Left lung (tissue), 10 donors: ENCODE data around the gene REEP1. TPM values are rescaled to one million over a fixed set of nuclear protein-coding genes. Genes with fewer than 3 reads are reported as not detected.

Experiments
- ATAC-seq: fragments of 200-7000 bp; cut with Tn5 transposase; one replicate; pipeline ENCODE4 v1.9.1; 2020; ENCODE audit warnings: moderate library complexity
- DNase-seq, 4 donors: peaks; one replicate each; pipeline ENCODE4 v3.0.0-alpha.2; 2013 to 2020
- H3K27ac ChIP-seq, 2 donors: fragments of 200-600 bp; sonication (generic) in 1 of 2; one replicate each; pipeline versions ENCODE4 v1.5.0 to v1.8.0; 2020 to 2021
- H3K27me3 ChIP-seq, 2 donors: fragments of 200-600 bp; sonication (generic) in 1 of 2; one replicate each; pipeline versions ENCODE4 v1.5.0 to v1.8.0; 2020 to 2021
- H3K36me3 ChIP-seq, 2 donors: fragments of 200-600 bp; sonication (generic) in 1 of 2; one replicate each; pipeline versions ENCODE4 v1.5.0 to v1.8.0; 2020 to 2021
- H3K4me1 ChIP-seq, 2 donors: fragments of 200-600 bp; one replicate each; pipeline ENCODE4 v1.8.0; 2021
- H3K4me3 ChIP-seq, 2 donors: fragments of 200-600 bp; sonication (generic) in 1 of 2; one replicate each; pipeline versions ENCODE4 v1.5.0 to v1.8.0; 2020 to 2021; ENCODE audit warnings: mild to moderate bottlenecking in 1 of 2
- H3K9me3 ChIP-seq, 2 donors: fragments of 200-600 bp; sonication (generic) in 1 of 2; one replicate each; pipeline versions ENCODE4 v1.5.0 to v1.8.0; 2020 to 2021
- intact Hi-C, 2 donors: fragments of 100-400 bp; cut with DNase I; formaldehyde crosslinking; loops; one replicate each; pipeline versions ENCODE4 v1.11.2 to v1.14.2; 2022
- polyA plus RNA-seq, 6 donors: library from polyadenylated mRNA; unstranded; fragments of 120-200 nt; gene quantifications; one replicate each; pipeline ENCODE4 v1.2.1, GENCODE V29; 2013; ENCODE audit not compliant: insufficient read length in 6 of 6
- total RNA-seq, 2 donors: library from RNA; stranded (reverse); fragmentation: NEBNext Ultra II Directional; extraction: Animal tissue kit (Norgen Biotek cat#: 25700); gene quantifications; one replicate each; pipeline ENCODE4 v1.2.1, GENCODE V29; 2021
- TF ChIP-seq, protein P1 (sequence below), 2 donors: fragments of 200-600 bp; sonication (generic) in 1 of 2; IDR thresholded peaks; one replicate each; pipeline versions ENCODE4 v1.5.0 to v1.8.0; 2021; ENCODE audit warnings: antibody characterized with exemption in 2 of 2
- donor health status: DM: no; HTN: yes; CAD: no.
- donor health status: DM: no; HTN: no; CAD: no.

Gene REEP1
- total and polyA plus RNA-seq, 8 donors = 4.8 to 19.9 (median 17.1) TPM

DNA sequence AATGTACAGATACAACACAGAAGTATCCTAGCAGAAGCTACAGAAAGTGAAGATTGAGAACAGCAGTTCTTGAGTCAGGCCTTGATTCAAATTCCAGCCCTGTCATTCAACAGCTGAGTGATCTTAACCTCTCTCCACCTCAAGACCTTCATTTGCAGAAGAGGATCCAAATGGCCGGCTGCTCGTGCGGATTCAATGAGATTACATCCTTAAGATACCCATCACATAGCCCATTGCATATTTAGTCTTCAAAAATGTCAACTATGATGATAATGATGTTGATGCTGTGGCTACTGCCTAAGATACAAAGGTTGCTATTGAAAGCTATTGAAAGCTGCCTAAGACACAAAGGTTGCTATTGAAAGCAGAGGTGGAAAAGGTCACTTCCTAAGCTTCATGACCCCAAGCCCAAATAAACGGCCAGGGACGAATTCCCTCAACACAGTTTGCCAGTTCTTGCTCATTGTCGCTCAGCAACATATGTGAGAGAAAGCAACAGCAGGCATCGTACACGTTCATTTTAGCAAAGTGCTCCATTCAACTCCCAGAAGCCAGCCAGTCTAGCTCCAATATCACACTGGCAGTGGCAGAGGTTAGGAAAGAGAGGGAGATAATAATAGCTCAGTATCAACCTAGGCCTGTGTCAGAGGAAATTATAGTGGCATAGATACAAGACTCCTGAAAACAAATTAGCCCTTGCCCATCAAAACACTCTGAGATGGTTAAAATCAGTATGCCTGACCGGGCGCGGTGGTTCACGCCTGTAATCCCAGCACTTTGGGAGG is 102.0 kb downstream of the REEP1 start:
- DNase-seq (no peak), ATAC-seq (no peak)
- no peak overlapping the region for H3K27ac ChIP-seq
- H3K27me3 ChIP-seq = no peaks in the 10 kb centered on the region
- no peaks in the 10 kb centered on the region for H3K36me3 ChIP-seq
- TF ChIP-seq, protein P1, sequence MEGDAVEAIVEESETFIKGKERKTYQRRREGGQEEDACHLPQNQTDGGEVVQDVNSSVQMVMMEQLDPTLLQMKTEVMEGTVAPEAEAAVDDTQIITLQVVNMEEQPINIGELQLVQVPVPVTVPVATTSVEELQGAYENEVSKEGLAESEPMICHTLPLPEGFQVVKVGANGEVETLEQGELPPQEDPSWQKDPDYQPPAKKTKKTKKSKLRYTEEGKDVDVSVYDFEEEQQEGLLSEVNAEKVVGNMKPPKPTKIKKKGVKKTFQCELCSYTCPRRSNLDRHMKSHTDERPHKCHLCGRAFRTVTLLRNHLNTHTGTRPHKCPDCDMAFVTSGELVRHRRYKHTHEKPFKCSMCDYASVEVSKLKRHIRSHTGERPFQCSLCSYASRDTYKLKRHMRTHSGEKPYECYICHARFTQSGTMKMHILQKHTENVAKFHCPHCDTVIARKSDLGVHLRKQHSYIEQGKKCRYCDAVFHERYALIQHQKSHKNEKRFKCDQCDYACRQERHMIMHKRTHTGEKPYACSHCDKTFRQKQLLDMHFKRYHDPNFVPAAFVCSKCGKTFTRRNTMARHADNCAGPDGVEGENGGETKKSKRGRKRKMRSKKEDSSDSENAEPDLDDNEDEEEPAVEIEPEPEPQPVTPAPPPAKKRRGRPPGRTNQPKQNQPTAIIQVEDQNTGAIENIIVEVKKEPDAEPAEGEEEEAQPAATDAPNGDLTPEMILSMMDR (IDR thresholded peaks at IDR 0.05) = no peak
- H3K4me1 ChIP-seq = no peaks in the 10 kb centered on the region
- intact Hi-C loops = no loop called here
- no peak overlapping the region for H3K4me3 ChIP-seq
- H3K9me3 ChIP-seq = no peaks in the 10 kb centered on the region

DNA sequence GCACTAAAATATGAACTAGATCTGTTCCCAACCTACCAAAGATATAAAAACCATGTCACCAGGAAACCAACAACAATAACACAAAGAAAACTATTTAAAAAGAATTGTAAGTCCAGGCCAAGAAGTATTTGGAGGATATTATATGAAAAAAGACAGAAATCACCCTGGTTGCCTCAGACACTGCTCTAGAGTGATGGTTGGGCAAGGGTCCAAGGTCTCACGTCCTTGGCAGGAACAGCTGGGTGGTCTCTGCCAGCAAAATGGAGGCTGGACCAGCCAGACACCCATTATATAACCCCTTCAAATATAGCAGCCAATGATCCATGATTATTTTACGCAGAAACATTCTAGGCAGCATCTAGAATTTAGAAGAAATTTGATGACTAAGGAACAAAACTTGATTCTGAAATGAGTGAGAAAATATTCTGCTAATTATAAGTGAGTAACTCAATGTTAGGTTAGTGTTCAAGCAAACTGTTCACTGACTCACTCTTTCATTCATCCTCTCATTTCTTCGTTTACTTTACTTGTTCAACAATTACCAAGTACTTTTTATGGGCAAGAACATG is 102.8 kb downstream of the REEP1 start:
- H3K9me3 ChIP-seq = no peaks in the 10 kb centered on the region
- DNase-seq (no peak), ATAC-seq (no peak)
- no peaks in the 10 kb centered on the region for H3K4me1 ChIP-seq
- TF ChIP-seq, protein P1 (IDR thresholded peaks at IDR 0.05) = no peak
- no peak overlapping the region for H3K4me3 ChIP-seq
- H3K27me3 ChIP-seq = no peaks in the 10 kb centered on the region
- H3K36me3 ChIP-seq = no peaks in the 10 kb centered on the region
- intact Hi-C loops = no loop called here
- H3K27ac ChIP-seq = no peak overlapping the region

DNA sequence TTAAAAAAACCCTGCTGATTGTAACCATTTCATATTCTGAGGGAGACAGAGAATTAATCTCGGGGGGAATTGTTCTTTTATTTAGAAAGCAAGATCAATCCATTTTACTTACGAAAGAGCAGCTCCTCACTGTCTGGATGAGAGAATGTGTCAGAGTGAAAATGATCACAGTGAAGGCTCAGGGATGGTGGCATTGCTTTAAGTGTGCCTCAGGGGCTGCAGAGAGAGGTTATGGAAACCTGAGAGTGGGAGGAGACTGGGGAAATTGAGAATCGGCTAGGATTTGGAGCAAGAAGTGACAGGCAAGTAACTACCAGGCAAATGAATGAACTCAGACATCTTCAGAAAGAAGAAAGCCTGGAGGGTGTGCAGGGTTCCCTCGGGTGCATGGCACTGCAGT is 104.0 kb downstream of the REEP1 start:
- DNase-seq (no peak), ATAC-seq (no peak)
- intact Hi-C loops = no loop called here
- Histone ChIP-seq H3K4me3 (no peak overlapping the region), H3K36me3 (no peaks in the 10 kb centered on the region), H3K4me1 (no peaks in the 10 kb centered on the region), H3K27ac (no peak overlapping the region), H3K9me3 (no peaks in the 10 kb centered on the region), H3K27me3 (no peaks in the 10 kb centered on the region)
- TF ChIP-seq, protein P1 (IDR thresholded peaks at IDR 0.05) = no peak

DNA sequence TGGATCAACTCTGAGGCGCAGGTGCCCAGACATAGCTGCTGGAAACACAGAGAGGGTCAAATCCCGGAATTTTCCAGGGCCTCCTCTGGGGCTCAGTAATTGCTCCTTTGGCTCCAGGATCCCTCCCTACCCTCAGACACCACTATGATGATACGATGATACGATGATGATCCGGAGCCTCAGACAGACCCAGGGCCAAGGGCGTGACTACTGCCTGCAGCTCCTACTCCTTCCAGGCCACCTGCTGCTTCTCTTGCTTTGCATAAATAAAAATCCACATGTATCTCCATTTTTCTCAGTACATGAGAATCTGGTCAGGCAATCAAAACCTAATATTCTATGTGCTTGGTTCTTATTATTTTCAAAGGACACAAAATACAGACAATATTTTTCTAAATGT is 104.5 kb downstream of the REEP1 start:
- Histone ChIP-seq H3K9me3 (no peaks in the 10 kb centered on the region), H3K4me1 (no peaks in the 10 kb centered on the region), H3K27ac (no peak overlapping the region), H3K27me3 (no peaks in the 10 kb centered on the region), H3K4me3 (no peak overlapping the region), H3K36me3 (no peaks in the 10 kb centered on the region)
- DNase-seq (no peak), ATAC-seq (no peak)
- TF ChIP-seq, protein P1 (IDR thresholded peaks at IDR 0.05) = no peak
- intact Hi-C loops = no loop called here

DNA sequence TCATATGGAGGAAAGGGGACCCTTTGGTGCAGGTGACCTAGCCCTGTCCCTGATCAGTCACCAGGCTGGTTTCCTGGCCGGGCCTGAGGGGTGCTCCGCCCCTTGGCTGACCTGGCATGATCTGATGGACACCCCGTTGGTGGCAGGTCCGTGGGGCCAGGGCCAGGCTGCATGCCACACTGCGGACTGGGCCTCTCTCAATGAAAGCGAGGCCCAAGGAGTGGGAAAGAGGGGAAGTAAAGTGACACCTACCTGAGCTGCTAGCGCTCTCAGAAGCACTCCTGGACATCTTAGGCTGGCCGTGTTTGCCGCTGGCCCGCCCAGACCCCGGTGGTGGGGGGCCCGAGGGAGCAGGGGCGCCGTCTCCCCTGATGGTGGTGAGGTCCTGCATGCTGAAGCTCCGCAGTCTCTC is 105.0 kb downstream of the REEP1 start:
- no peak for ATAC-seq
- no peak overlapping the region for H3K4me3 ChIP-seq
- no peaks in the 10 kb centered on the region for H3K27me3 ChIP-seq
- no peaks in the 10 kb centered on the region for H3K4me1 ChIP-seq
- H3K9me3 ChIP-seq = no peaks in the 10 kb centered on the region
- TF ChIP-seq, protein P1 (IDR thresholded peaks at IDR 0.05) = no peak
- no peak for DNase-seq
- no peak overlapping the region for H3K27ac ChIP-seq
- intact Hi-C loops = no loop called here
- no peaks in the 10 kb centered on the region for H3K36me3 ChIP-seq
